ENCODE results near the gene TBL1X. TPM values are rescaled to one million over a fixed set of nuclear protein-coding genes. Genes with fewer than 3 reads are reported as not detected.

The TBL1X gene
- total RNA-seq, 1 experiment from 2014 or later, result 17.6 TPM

DNA sequence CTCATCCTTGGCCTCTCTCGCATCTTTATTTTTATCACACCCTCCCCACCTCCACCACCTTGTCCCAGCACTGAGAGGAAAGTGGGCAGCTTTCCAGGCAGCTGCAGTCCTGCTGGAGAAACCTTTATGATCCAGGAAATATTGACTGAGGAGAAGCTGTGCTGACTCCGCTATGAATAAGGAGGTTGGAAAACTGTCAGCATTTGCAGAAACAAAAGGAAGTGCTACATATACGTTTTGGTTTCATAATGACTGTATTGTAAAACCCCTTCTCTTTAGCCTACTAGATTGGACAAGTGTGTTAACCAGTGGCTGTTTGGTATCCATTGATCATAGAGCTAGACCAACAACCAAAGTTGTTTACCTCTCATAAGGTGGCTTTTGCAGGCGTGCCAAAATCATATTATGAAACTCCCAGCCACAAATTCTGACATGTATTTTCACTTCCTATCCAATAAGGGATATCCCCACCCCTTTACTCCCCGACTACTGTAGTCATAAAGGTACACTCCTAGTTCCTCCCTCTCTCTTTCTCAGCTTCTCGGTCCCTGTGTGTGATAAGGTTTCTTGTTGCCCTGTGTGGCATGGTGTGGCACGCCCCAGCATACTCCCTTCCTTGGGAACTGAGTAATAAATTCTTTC, 212.4 kb downstream of the TBL1X start:
- Histone ChIP-seq H3K27ac (no peak overlapping the region), H3K9me3 (ENCODE audit: insufficient read depth, low read depth) (no peaks in the 10 kb centered on the region), H3F3A (ENCODE audit: insufficient read depth, low read depth) (no peaks in the 10 kb centered on the region), H3K4me2 (no peak overlapping the region), H3K27me3 (ENCODE audit: insufficient read depth, low read depth) (no peaks in the 10 kb centered on the region), H3K9me2 (ENCODE audit: insufficient read depth) (no peaks in the 10 kb centered on the region), H3K36me3 (ENCODE audit: low read depth) (no peaks in the 10 kb centered on the region), H3K4me1 (replicated peaks; ENCODE audit: insufficient read depth) (no peaks in the 10 kb centered on the region), H3K4me3 (no peak overlapping the region), H2AFZ (no peak overlapping the region), H3K79me2 (ENCODE audit: low read depth) (no peaks in the 10 kb centered on the region), H4K20me1 (ENCODE audit: insufficient read depth) (no peaks in the 10 kb centered on the region)
- intact Hi-C loops (cut with micrococcal nuclease; ENCODE audit: unreplicated experiment), result no loop called here
- TF ChIP-seq EZH2 (IDR thresholded peaks at IDR 0.05; ENCODE audit: low read depth), result no peak
- TF ChIP-seq, protein P1, sequence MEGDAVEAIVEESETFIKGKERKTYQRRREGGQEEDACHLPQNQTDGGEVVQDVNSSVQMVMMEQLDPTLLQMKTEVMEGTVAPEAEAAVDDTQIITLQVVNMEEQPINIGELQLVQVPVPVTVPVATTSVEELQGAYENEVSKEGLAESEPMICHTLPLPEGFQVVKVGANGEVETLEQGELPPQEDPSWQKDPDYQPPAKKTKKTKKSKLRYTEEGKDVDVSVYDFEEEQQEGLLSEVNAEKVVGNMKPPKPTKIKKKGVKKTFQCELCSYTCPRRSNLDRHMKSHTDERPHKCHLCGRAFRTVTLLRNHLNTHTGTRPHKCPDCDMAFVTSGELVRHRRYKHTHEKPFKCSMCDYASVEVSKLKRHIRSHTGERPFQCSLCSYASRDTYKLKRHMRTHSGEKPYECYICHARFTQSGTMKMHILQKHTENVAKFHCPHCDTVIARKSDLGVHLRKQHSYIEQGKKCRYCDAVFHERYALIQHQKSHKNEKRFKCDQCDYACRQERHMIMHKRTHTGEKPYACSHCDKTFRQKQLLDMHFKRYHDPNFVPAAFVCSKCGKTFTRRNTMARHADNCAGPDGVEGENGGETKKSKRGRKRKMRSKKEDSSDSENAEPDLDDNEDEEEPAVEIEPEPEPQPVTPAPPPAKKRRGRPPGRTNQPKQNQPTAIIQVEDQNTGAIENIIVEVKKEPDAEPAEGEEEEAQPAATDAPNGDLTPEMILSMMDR (conservative IDR thresholded peaks at IDR 0.05), result no peak
- CTCF ChIA-PET, result no interaction called here
- POLR2A ChIA-PET (ENCODE audit: unreplicated experiment), result no interaction called here
- no peak for DNase-seq
- no TSS peak for BruUV-seq (replicated peaks)

DNA sequence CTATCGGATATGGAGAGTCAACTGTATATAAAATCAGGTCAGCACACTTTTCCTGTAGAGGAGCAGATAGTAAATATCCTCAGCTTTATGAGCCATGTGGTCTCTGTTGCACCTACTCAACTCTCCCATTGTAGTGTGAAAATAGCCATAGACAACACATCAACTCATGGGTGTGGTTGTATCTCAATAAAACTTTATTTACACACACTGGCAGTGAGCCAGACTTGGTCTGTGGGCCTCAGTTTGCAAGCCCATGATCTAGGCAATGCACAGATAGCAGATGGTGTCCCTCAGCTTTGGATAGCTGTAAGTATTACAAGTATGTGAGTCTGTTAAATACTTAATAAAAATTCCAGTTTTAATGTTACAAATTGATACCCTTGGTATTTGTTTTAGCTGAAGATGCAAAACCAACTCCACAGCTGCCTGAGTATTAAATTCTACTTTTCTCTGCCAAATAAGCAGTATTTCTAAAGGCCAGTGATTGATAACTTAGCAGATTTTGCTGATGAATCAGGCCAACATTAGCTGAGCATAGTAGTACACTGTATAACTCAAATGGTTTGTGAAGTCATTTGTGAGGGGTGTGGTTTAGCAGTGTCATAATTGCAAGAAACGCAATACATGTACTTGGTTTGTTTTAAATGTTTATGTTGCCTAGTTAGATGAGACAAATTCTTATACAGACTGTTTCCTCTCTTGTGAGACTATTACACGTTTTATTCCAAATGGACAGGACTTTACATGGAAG, 213.5 kb downstream of the TBL1X start:
- TF ChIP-seq, protein P1 (conservative IDR thresholded peaks at IDR 0.05), result no peak
- TF ChIP-seq EZH2 (IDR thresholded peaks at IDR 0.05; ENCODE audit: low read depth), result no peak
- BruUV-seq (replicated peaks), result no TSS peak
- H3K4me2 ChIP-seq, result no peak overlapping the region
- no peak overlapping the region for H3K27ac ChIP-seq
- no peak overlapping the region for H3K4me3 ChIP-seq
- no peaks in the 10 kb centered on the region for H3F3A ChIP-seq (ENCODE audit: insufficient read depth, low read depth)
- ChIA-PET POLR2A (ENCODE audit: unreplicated experiment) (no interaction called here), CTCF (no interaction called here)
- H3K4me1 ChIP-seq (replicated peaks; ENCODE audit: insufficient read depth), result no peaks in the 10 kb centered on the region
- H3K79me2 ChIP-seq (ENCODE audit: low read depth), result no peaks in the 10 kb centered on the region
- no peaks in the 10 kb centered on the region for H3K9me2 ChIP-seq (ENCODE audit: insufficient read depth)
- H3K27me3 ChIP-seq (ENCODE audit: insufficient read depth, low read depth), result no peaks in the 10 kb centered on the region
- H3K36me3 ChIP-seq (ENCODE audit: low read depth), result no peaks in the 10 kb centered on the region
- no peaks in the 10 kb centered on the region for H4K20me1 ChIP-seq (ENCODE audit: insufficient read depth)
- intact Hi-C loops (cut with micrococcal nuclease; ENCODE audit: unreplicated experiment), result no loop called here
- H2AFZ ChIP-seq, result no peak overlapping the region
- no peak for DNase-seq
- no peaks in the 10 kb centered on the region for H3K9me3 ChIP-seq (ENCODE audit: insufficient read depth, low read depth)

DNA sequence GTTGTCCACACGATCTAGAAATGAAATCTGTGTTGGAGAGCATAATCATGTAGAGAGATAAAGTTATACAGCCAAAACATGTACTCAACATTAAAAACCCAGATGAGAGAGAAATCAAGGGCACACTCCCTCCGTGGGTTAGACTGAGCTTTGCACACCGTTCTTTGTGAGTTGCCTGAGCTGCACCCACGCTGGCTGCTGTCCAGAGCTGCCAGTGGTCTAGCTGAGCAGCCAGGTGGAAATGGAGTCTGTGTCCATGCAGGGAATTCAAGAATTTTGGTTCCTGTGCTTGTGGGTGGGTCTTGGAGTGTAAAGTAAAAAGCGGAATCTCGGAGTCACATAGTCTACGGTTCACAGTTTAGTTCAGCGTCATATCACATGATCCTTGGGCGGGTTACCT, 216.2 kb downstream of the TBL1X start:
- H3K36me3 ChIP-seq (ENCODE audit: low read depth), result no peaks in the 10 kb centered on the region

More for the DNA sequence above, 216.2 kb downstream of the TBL1X start:
- H3K4me3 ChIP-seq, result no peak overlapping the region
- H3K4me1 ChIP-seq (replicated peaks; ENCODE audit: insufficient read depth), result no peaks in the 10 kb centered on the region
- ChIA-PET POLR2A (ENCODE audit: unreplicated experiment) (no interaction called here), CTCF (no interaction called here)
- no peak overlapping the region for H2AFZ ChIP-seq
- no peaks in the 10 kb centered on the region for H3K79me2 ChIP-seq (ENCODE audit: low read depth)
- intact Hi-C loops (cut with micrococcal nuclease; ENCODE audit: unreplicated experiment), result no loop called here
- no peaks in the 10 kb centered on the region for H3K9me3 ChIP-seq (ENCODE audit: insufficient read depth, low read depth)
- TF ChIP-seq, protein P1 (conservative IDR thresholded peaks at IDR 0.05), result no peak
- TF ChIP-seq EZH2 (IDR thresholded peaks at IDR 0.05; ENCODE audit: low read depth), result no peak
- BruUV-seq (replicated peaks), result no TSS peak
- H3K27ac ChIP-seq, result no peak overlapping the region
- no peaks in the 10 kb centered on the region for H3K9me2 ChIP-seq (ENCODE audit: insufficient read depth)
- no peak for DNase-seq
- H3F3A ChIP-seq (ENCODE audit: insufficient read depth, low read depth), result no peaks in the 10 kb centered on the region
- no peaks in the 10 kb centered on the region for H3K27me3 ChIP-seq (ENCODE audit: insufficient read depth, low read depth)
- H4K20me1 ChIP-seq (ENCODE audit: insufficient read depth), result no peaks in the 10 kb centered on the region
- no peak overlapping the region for H3K4me2 ChIP-seq

All from PC-9 (cell line).